GOT3 (cell line): ENCODE results near the gene HSPA6.
"Not testable (repeated sequence)": the region's sequence is repeated elsewhere in the genome, so short reads cannot be mapped to it uniquely, and the experiment has no call there.

Experiments
- DNase-seq: peaks from one replicate; lab custom pipeline; 2025; ENCODE audit warnings: mixed read lengths; lab: John Stamatoyannopoulos, UW

HSPA6 gene

DNA sequence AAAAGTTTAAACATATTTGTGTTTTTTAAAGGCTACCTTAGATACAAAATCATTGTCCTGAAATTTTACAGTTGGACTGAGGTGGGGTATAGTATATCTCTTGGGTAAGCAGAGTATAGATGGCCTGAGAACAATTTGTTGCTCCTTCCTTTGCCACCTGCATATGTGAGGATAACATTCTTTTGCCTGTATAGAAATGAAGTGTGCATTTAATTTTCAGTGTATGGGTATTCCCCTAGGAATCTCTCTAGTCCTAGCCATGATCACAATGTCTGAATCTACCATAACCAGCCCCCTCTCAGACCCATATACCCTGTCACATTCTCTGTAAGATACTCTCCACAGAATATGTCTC lies 21.0 kb upstream of the HSPA6 start:
- no peak for DNase-seq

- no peak for DNase-seq
Observed at GRCh38 chr1:161505686-161506085, 18.7 kb upstream of the HSPA6 start.

DNA sequence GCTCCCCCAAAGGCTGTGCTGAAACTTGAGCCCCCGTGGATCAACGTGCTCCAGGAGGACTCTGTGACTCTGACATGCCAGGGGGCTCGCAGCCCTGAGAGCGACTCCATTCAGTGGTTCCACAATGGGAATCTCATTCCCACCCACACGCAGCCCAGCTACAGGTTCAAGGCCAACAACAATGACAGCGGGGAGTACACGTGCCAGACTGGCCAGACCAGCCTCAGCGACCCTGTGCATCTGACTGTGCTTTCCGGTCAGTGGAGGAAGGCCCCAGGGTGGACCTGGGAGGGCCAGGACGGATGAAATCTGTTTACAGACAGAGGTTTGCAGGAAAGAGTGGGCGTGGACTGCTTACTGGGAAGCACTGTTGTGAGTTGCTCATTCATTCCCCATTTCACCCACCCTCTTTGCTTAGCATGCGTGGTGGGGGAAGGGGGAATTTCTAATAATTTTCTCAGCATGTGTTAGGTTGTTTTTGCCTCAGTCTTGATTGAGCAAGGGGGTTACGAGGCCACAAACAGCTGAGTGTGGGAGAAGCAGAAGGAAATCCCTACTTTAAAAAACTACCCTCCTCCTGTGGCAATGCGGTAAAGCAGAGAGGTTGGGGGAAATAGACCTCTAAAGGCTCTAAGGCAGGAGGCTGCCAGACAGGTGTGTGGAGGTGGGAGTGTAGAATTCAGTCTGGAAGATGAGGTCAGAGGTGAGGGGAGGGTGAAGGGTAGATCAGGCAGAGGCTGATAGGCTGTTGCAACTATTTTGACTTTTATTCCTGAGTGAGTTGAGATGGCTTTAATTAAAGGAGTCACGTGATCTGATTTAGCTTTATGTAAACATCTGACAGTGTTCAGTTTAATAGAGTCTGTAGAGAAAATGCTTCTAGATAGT lies 17.8 kb upstream of the HSPA6 start:
- DNase-seq = no peak

DNA sequence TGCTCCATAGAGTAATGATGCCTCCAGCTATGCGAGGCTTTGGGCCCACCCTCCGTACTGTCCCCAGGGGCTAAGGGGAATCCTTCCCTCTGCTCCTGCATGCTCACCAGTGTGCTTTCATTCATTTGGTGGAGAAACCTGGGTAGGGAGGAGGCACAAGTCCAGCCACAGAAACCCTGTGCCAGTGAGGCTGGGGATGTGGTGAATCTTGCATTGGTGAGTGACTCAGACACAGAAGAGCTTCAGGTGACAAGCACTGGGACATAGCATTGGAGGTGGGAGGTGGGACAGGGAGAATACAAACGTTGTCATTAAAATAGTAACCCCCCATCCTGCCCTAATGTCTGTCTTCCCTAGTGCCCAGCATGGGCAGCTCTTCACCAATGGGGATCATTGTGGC lies 13.9 kb upstream of the HSPA6 start:
- DNase-seq = no peak

DNA sequence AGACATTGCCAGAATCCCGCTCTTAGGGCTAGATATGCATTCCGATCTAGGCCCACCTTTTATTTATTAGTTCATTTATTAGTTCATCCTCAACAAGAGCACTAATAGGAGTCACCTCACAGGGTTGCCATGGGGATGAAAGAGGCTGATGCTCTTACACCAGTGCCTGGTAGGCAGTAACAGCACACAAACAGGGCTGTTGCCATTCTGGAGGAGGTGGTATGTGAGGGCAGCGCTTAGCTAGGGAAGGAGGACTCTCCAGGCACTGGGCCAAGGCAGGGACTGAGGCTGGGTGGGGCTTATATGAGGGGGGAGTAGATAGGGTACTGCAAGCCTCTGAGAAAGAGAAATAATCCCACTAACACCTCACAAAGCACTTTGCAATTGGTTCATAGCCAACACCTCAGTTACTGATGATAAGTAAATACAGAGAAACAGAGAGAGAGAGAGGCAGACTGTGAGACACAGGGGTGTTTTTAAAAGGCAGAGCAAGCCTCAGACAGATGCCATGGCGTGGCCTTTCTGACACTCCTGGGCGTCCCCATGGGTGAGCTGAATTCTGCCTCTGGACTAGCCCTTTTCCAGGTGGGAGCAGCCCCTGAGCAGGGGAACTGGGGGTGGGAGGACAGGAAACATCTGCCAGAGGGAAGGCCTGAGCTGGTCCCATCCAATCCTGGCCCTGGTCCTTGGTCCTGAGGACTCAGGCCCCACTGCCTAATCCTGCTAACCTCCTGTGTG lies 13.2 kb upstream of the HSPA6 start:
- no peak for DNase-seq

DNA sequence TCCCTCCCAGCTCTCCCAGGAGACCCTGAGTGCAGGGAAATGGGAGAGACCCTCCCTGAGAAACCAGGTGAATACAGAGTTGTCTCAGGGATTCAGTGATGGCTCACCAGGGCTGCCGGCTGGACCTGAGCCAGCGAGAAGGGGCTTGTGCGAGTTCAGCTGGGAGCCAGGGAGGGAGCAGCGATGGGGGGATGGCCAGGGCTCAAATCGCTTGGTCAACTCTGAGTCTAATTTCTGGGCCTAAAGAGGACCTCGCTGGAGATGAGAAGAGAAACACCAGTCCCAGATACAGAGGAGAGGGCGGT lies 12.6 kb upstream of the HSPA6 start:
- DNase-seq = no peak

DNA sequence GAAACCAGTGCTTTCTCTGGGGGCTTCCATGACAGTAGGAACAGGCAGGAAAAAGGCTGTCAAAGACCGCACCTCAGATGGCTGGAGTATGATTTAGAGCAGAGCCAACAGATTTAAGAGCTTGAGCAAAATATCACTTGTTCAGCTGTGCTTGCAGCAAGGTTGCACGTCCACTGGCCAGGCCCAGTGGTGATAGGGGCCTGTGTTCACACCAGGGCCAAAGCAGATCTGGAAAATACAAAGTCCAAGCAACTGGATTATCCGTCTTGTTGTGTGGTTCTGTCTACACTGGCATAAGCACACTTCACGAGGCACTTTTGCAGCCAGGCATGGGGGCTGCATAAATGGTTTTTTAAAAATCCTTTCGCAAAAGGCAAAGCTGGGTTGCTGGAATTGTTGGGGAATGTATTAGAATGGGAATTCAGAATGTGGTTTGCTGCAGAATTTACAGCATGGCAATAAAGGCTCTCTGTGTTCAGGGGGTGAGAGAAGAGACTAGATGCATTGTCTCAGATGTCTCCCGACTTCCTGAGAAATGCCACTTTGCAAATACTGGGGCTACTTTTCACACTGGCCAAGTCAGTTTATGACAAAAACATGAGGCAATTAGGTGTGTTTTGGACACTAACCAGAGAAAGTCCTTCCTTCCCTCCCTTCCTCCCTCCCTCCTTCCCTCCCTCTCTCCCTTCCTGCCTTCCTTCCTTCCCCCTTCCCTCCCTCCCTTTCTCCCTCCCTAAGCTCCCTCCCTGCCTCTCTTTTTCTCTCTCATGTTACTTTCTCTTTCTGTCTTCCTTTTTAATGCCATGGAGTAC lies 11.5 kb upstream of the HSPA6 start:
- DNase-seq = not testable (repeated sequence)

DNA sequence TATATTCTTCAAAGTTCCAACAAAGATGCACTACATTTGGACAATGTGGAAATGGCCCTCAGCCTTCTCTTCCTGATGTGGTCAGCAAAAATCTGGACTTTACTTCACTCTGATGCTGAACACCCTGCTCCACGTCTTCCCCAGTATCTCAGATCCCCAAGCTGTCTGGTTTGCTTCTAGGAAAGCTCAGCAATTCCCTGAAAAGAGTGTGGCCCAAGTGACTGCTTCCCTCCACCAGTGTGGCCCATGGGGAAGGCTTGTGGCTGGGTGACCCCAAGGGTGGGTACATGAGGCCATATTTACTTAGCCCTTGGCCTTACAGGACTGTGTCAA lies 10.9 kb upstream of the HSPA6 start:
- not testable (repeated sequence) for DNase-seq

GRCh38 chr1:161513953-161514352 lies 10.4 kb upstream of the HSPA6 start:
- DNase-seq = not testable (repeated sequence)

- DNase-seq = not testable (repeated sequence)
Observed at GRCh38 chr1:161523041-161523816, 1.1 kb upstream of the HSPA6 start.

GRCh38 chr1:161524742-161525291 lies 477 bp downstream of the HSPA6 start:
- not testable (repeated sequence) for DNase-seq

DNA sequence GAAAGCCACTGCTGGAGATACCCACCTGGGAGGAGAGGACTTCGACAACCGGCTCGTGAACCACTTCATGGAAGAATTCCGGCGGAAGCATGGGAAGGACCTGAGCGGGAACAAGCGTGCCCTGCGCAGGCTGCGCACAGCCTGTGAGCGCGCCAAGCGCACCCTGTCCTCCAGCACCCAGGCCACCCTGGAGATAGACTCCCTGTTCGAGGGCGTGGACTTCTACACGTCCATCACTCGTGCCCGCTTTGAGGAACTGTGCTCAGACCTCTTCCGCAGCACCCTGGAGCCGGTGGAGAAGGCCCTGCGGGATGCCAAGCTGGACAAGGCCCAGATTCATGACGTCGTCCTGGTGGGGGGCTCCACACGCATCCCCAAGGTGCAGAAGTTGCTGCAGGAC lies 981 bp downstream of the HSPA6 start:
- DNase-seq = not testable (repeated sequence)

DNA sequence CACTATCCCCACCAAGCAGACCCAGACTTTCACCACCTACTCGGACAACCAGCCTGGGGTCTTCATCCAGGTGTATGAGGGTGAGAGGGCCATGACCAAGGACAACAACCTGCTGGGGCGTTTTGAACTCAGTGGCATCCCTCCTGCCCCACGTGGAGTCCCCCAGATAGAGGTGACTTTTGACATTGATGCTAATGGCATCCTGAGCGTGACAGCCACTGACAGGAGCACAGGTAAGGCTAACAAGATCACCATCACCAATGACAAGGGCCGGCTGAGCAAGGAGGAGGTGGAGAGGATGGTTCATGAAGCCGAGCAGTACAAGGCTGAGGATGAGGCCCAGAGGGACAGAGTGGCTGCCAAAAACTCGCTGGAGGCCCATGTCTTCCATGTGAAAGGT lies 1.6 kb downstream of the HSPA6 start:
- DNase-seq = not testable (repeated sequence)

DNA sequence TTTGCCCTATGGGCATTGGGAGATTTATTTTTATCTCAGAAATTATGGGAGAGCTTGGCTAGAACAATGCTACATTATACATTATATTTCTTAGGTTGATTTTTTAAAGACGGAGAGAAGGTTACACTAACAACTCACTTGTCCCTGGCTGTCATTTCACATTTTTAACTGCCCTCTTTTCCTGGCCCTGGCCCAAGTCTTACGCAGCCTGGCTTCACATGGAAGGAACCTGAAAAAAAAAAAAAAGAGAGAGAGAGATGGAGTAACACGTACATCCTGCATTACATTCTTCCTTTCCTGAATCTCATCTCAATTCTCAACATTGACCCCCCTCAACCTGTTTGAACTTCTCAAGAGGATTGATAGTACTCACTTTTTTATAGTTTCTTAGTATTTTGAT lies 4.2 kb downstream of the HSPA6 start:
- DNase-seq = not testable (repeated sequence)

DNA sequence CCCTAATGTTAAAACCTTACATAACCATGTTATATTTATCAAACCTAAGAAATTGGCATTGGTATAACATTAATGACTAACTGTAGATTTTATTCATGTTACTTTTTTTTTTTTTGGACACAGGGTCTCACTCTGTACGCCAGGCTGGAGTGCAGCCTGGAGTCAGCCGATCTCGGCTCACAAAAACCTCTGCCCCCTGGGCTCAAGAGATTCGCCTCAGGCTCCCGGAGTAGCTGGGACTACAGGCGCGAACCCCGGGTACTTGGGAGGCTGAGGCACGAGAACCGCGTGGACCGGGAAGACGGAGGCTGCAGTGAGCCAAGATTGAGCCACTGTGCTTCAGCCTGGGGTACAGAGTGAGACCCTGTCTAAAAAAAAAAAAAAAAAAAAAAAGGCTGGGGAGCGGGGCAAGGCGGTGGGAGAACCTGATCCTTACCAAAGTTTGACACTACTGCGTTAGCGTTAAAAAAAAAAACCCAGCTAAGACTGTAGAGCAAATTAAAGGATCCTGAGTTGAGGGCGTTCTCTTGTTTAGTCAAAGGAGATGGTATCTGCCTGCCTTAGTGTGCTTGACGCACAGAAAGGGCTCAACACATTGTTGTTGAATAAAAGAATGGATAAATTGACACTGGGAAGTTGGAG lies 5.2 kb downstream of the HSPA6 start:
- DNase-seq = not testable (repeated sequence)

DNA sequence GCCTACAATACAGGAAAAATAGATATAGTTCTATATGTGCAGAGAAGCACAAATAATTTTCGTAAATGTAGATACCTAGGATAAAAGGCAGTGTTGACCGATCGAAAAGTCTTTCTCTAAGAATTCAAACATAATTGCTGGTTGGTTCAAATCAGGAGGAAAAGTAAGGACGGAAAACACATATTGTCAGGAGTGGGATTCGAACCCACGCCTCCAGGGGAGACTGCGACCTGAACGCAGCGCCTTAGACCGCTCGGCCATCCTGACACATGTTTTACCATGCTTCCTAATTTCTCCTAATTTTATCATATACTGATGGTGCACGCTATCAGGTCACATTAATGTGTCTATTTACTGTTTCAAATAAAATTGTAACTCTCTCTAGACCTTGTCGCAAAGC lies 5.8 kb downstream of the HSPA6 start:
- DNase-seq = peak; percentile 59

DNA sequence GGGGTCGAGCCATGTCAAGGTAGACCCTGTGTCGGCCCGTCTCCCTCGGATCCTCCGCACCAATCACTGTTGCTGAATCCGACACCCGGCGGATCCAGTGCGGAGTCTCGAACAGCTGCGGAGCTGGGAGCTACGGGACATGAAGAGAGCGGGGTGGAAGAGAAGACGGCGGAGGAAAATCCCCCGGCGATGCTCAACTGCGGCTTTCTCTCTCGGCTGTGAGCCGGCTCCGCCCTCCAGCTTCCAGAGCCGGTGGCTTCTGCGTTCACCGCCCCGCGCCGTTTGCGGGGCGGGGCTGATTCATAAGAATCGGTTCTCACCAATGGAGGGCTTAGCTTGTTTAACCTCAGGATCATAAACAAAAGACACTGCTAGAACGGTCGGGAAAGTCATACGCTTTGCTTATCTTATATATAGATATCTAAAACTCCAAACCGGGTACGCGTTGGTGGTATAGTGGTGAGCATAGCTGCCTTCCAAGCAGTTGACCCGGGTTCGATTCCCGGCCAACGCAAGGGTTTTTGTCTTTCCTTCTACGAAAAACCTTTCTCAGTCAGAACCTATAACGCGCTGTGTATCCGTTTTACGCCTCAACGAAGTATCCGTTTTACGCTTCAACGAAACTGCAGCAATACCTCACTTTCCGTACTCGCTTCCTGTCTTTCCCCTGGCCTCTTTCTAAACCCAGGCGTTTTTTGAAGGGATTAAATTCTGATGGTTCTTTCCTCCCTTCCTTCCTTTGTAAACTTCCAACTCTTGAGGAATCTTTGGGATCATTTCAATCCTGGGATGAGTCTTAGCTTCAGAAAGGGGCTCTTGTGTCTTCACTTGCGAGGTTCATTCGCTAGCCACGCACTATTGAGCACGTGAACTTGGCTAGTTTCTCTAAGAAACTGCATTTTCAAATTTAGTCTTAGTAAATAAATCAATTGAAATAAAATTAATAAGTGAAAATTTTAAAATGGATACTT lies 6.6 kb downstream of the HSPA6 start:
- DNase-seq = peak; percentile 77

- no peak for DNase-seq
Observed at GRCh38 chr1:161531986-161532643, 7.8 kb downstream of the HSPA6 start.
